Measurements from ENCODE around the gene SEPTIN8. TPM values are rescaled to one million over a fixed set of nuclear protein-coding genes. Genes with fewer than 3 reads are reported as not detected.

The SEPTIN8 gene
- total RNA-seq = 68.6 and 88.7 TPM in 2 replicates

GRCh38 chr5:132777209-132778069 lies at the start of gene SEPTIN8:
Gene SEPTIN8 (minus strand): TSS chr5:132777239. CDS start chr5:132777137, 102 bp downstream.
- DNase-seq (ENCODE audit: low read depth) = no peak
- no peak for TF ChIP-seq CTCF (IDR thresholded peaks at IDR 0.05; ENCODE audit: insufficient read depth, low read length, poor library complexity, severe bottlenecking)
- Histone ChIP-seq H3K27me3 (ENCODE audit: control insufficient read depth, insufficient read depth, low read length) (no peaks in the 10 kb centered on the region), H3K36me3 (ENCODE audit: control insufficient read depth, insufficient read depth, low read length) (no peaks in the 10 kb centered on the region), H3K4me3 (ENCODE audit: low read depth, low read length) (peak within 1 kb of the TSS; percentile 85)

- H3K4me3 ChIP-seq (ENCODE audit: low read depth, low read length) = no peak overlapping the region
- no peak for TF ChIP-seq CTCF (IDR thresholded peaks at IDR 0.05; ENCODE audit: insufficient read depth, low read length, poor library complexity, severe bottlenecking)
- DNase-seq (ENCODE audit: low read depth) = no peak
- H3K36me3 ChIP-seq (ENCODE audit: control insufficient read depth, insufficient read depth, low read length) = no peaks in the 10 kb centered on the region
- peaks cover 2% of the 10 kb centered on the region for H3K27me3 ChIP-seq (ENCODE audit: control insufficient read depth, insufficient read depth, low read length)
Measured at GRCh38 chr5:132826424-132827082, 49.5 kb upstream of the SEPTIN8 start.

- Histone ChIP-seq H3K27me3 (ENCODE audit: control insufficient read depth, insufficient read depth, low read length) (peaks cover 2% of the 10 kb centered on the region), H3K36me3 (ENCODE audit: control insufficient read depth, insufficient read depth, low read length) (no peaks in the 10 kb centered on the region), H3K4me3 (ENCODE audit: low read depth, low read length) (no peak overlapping the region)
- DNase-seq (ENCODE audit: low read depth) = no peak
- TF ChIP-seq CTCF (IDR thresholded peaks at IDR 0.05; ENCODE audit: insufficient read depth, low read length, poor library complexity, severe bottlenecking) = no peak
Measured at GRCh38 chr5:132825834-132826391, 48.9 kb upstream of the SEPTIN8 start.

- Histone ChIP-seq H3K36me3 (ENCODE audit: control insufficient read depth, insufficient read depth, low read length) (no peaks in the 10 kb centered on the region), H3K4me3 (ENCODE audit: low read depth, low read length) (no peak overlapping the region), H3K27me3 (ENCODE audit: control insufficient read depth, insufficient read depth, low read length) (peaks cover 2% of the 10 kb centered on the region)
- no peak for DNase-seq (ENCODE audit: low read depth)
- TF ChIP-seq CTCF (IDR thresholded peaks at IDR 0.05; ENCODE audit: insufficient read depth, low read length, poor library complexity, severe bottlenecking) = no peak
Measured at GRCh38 chr5:132825033-132825833, 48.2 kb upstream of the SEPTIN8 start.

GRCh38 chr5:132824426-132824825 lies 47.4 kb upstream of the SEPTIN8 start:
- Histone ChIP-seq H3K36me3 (ENCODE audit: control insufficient read depth, insufficient read depth, low read length) (no peaks in the 10 kb centered on the region), H3K27me3 (ENCODE audit: control insufficient read depth, insufficient read depth, low read length) (peaks cover 2% of the 10 kb centered on the region), H3K4me3 (ENCODE audit: low read depth, low read length) (no peak overlapping the region)
- TF ChIP-seq CTCF (IDR thresholded peaks at IDR 0.05; ENCODE audit: insufficient read depth, low read length, poor library complexity, severe bottlenecking) = no peak
- no peak for DNase-seq (ENCODE audit: low read depth)

Data from kidney epithelial cell (primary cell).